GM12878 (cell line): ENCODE data around the gene CSMD2.

Source experiments
- CHD2 ChIP-seq: IDR thresholded peaks from 2 replicates; pipeline ENCODE4 v1.6.1; 2011; ENCODE audit warnings: low read depth, low read length, improper control_type of control experiment, borderline replicate concordance
- CTCF ChIP-seq, 3 experiments: IDR thresholded peaks in 2 of 3; conservative IDR thresholded peaks in 1 of 3; 2 replicates each; pipeline ENCODE4 v1.5.1; 2011; ENCODE audit warnings: low read depth in 3 of 3, low read length in 3 of 3, mild to moderate bottlenecking in 3 of 3, control low read depth in 2 of 3, moderate library complexity in 2 of 3, inconsistent platforms in 1 of 3, mixed read lengths in 1 of 3; ENCODE audit not compliant: control insufficient read depth in 2 of 3, insufficient read depth in 1 of 3; ENCODE audit errors: extremely low read depth in 1 of 3
- POLR2AphosphoS5 ChIP-seq: IDR thresholded peaks from 2 replicates; pipeline ENCODE4 v1.6.1; 2011; ENCODE audit warnings: mild to moderate bottlenecking, low read length, inconsistent platforms

DNA sequence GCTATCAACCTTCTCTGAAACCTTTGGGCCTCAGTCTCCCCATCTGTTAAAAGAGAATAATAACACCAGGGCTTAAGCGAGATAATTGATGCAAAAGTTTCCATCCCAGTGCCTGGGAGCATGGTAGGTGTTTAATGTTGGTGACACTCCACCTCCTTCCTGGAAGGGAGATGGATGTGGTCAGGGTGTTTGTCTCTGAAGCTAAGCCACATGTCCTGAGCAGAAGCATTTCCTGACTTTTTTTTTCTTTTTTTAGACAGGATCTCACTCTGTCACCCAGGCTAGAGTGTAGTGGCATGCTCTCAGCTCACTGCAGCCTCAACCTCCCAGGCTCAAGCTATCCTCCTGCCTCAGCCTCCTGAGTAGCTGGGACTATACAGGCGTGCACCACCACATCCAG, 373.8 kb downstream of the CSMD2 start:
- TF ChIP-seq CHD2 (no peak), CTCF (IDR thresholded peaks at IDR 0.05 in 2 of 3, conservative IDR thresholded peaks at IDR 0.05 in 1 of 3; ENCODE audit: control insufficient read depth in 2 of 3, extremely low read depth in 1 of 3, insufficient read depth in 1 of 3, low read depth in 3 of 3, low read length in 3 of 3) (no peak), POLR2AphosphoS5 (no peak)
